ENCODE measurements around the gene PPM1E. TPM values are rescaled to one million over a fixed set of nuclear protein-coding genes. Genes with fewer than 3 reads are reported as not detected.

The PPM1E gene
- polyA plus RNA-seq, 1 donor (not counting 4 experiments of a cell fraction or from before 2014, with no cell fraction given), result not detected

DNA sequence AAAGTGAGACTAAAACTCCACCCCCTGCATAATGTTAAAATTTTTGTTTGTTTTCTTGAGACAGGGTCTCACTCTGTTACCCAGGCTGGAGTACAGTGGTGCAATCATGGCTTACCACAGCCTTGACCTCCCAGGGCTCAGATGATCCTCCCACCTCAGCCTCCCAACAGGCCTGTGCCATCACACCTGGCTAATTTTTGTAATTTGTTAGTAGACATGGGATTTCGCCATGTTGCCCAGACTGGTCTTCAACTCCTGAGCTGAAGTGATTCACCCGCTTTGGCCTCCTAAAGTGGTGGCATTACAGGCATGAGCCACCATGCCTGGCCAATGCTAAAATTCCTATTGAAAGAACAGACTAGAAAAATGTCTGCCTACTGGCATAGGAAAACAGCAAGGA is 247.2 kb downstream of the PPM1E start:
- Histone ChIP-seq H2AFZ (ENCODE audit: control insufficient read depth, low read length) (no peak overlapping the region), H3K9ac (ENCODE audit: control insufficient read depth, extremely low read depth, insufficient read depth, low read length) (no peak overlapping the region), H3K79me2 (ENCODE audit: control insufficient read depth, insufficient read depth, low read length) (no peaks in the 10 kb centered on the region), H3K36me3 (ENCODE audit: control insufficient read depth in 2 of 2, extremely low read depth in 1 of 2, insufficient read depth in 2 of 2, low read length in 2 of 2) (peaks cover 0 to 12% of the 10 kb centered on the region in 2 experiments), H4K20me1 (ENCODE audit: control insufficient read depth, extremely low read depth, insufficient read depth, low read length) (no peaks in the 10 kb centered on the region), H3K4me2 (ENCODE audit: control insufficient read depth, extremely low read depth, insufficient read depth, low read depth, low read length) (no peak overlapping the region), H3K9me1 (ENCODE audit: control insufficient read depth, extremely low read depth, insufficient read depth, low read length) (no peaks in the 10 kb centered on the region), H3K4me3 (ENCODE audit: control insufficient read depth in 2 of 3, extremely low read depth in 1 of 3, insufficient read depth in 2 of 3, low read depth in 1 of 3, low read length in 3 of 3) (no peak overlapping the region), H3K4me1 (ENCODE audit: control insufficient read depth, extremely low read depth, insufficient read depth, low read length) (no peaks in the 10 kb centered on the region), H3K27me3 (ENCODE audit: control insufficient read depth, extremely low read depth, insufficient read depth, low read length) (no peaks in the 10 kb centered on the region), H3K27ac (ENCODE audit: control insufficient read depth, insufficient read depth, low read length) (no peak overlapping the region), H3K9me3 (ENCODE audit: control insufficient read depth, low read depth, low read length) (no peaks in the 10 kb centered on the region)
- TF ChIP-seq, protein P1, sequence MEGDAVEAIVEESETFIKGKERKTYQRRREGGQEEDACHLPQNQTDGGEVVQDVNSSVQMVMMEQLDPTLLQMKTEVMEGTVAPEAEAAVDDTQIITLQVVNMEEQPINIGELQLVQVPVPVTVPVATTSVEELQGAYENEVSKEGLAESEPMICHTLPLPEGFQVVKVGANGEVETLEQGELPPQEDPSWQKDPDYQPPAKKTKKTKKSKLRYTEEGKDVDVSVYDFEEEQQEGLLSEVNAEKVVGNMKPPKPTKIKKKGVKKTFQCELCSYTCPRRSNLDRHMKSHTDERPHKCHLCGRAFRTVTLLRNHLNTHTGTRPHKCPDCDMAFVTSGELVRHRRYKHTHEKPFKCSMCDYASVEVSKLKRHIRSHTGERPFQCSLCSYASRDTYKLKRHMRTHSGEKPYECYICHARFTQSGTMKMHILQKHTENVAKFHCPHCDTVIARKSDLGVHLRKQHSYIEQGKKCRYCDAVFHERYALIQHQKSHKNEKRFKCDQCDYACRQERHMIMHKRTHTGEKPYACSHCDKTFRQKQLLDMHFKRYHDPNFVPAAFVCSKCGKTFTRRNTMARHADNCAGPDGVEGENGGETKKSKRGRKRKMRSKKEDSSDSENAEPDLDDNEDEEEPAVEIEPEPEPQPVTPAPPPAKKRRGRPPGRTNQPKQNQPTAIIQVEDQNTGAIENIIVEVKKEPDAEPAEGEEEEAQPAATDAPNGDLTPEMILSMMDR (optimal IDR thresholded peaks at IDR 0.05 in 1 of 3, IDR thresholded peaks at IDR 0.05 in 1 of 3, conservative IDR thresholded peaks at IDR 0.05 in 1 of 3; ENCODE audit: extremely low read depth in 1 of 3, insufficient read depth in 2 of 3, low read length in 3 of 3), result no peak
- no peak for TF ChIP-seq EZH2 (IDR thresholded peaks at IDR 0.05; ENCODE audit: low read length)
- DNase-seq (ENCODE audit: low read depth, low spot score), result no peak
- FAIRE-seq, result no peak
- dilution Hi-C loops (cut with MboI; ENCODE audit: extremely low pct_ligation_motif_present, low sequenced_read_pairs), result no loop called here

DNA sequence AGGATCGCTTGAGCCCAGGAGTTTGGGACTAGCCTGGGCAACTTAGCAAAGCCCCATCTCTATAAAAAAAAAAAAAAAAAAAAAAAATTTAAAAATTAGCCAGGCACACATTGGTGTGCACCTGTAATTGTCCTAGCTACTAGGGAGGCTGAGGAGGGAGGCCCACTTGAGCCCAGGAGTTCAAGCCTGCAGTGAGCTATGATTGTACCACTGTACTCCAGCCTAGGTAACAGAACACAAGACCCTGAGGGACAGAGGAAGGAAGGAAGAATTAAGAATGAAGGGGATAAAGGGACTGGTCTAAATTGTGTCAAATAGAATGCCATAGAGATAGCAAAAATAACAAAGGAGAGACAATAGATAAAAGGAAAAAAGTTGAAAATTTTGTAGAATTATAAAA is 248.2 kb downstream of the PPM1E start:
- Histone ChIP-seq H3K4me2 (ENCODE audit: control insufficient read depth, extremely low read depth, insufficient read depth, low read depth, low read length) (no peak overlapping the region), H3K27me3 (ENCODE audit: control insufficient read depth, extremely low read depth, insufficient read depth, low read length) (no peaks in the 10 kb centered on the region), H4K20me1 (ENCODE audit: control insufficient read depth, extremely low read depth, insufficient read depth, low read length) (no peaks in the 10 kb centered on the region), H3K9me3 (ENCODE audit: control insufficient read depth, low read depth, low read length) (no peaks in the 10 kb centered on the region), H3K9me1 (ENCODE audit: control insufficient read depth, extremely low read depth, insufficient read depth, low read length) (no peaks in the 10 kb centered on the region), H3K27ac (ENCODE audit: control insufficient read depth, insufficient read depth, low read length) (no peak overlapping the region), H3K4me1 (ENCODE audit: control insufficient read depth, extremely low read depth, insufficient read depth, low read length) (no peaks in the 10 kb centered on the region), H3K9ac (ENCODE audit: control insufficient read depth, extremely low read depth, insufficient read depth, low read length) (no peak overlapping the region), H3K36me3 (ENCODE audit: control insufficient read depth in 2 of 2, extremely low read depth in 1 of 2, insufficient read depth in 2 of 2, low read length in 2 of 2) (peaks cover 0 to 11% of the 10 kb centered on the region in 2 experiments), H3K4me3 (ENCODE audit: control insufficient read depth in 2 of 3, extremely low read depth in 1 of 3, insufficient read depth in 2 of 3, low read depth in 1 of 3, low read length in 3 of 3) (no peak overlapping the region), H2AFZ (ENCODE audit: control insufficient read depth, low read length) (no peak overlapping the region), H3K79me2 (ENCODE audit: control insufficient read depth, insufficient read depth, low read length) (no peaks in the 10 kb centered on the region)
- DNase-seq (ENCODE audit: low read depth, low spot score), result no peak
- no peak for FAIRE-seq
- dilution Hi-C loops (cut with MboI; ENCODE audit: extremely low pct_ligation_motif_present, low sequenced_read_pairs), result no loop called here
- TF ChIP-seq, protein P1 (optimal IDR thresholded peaks at IDR 0.05 in 1 of 3, IDR thresholded peaks at IDR 0.05 in 1 of 3, conservative IDR thresholded peaks at IDR 0.05 in 1 of 3; ENCODE audit: extremely low read depth in 1 of 3, insufficient read depth in 2 of 3, low read length in 3 of 3), result no peak
- no peak for TF ChIP-seq EZH2 (IDR thresholded peaks at IDR 0.05; ENCODE audit: low read length)

All from keratinocyte (primary cell).